GM12865 (cell line): Measurements from ENCODE around the gene PTCHD1.

Experiments
- DNase-seq: peaks from one replicate; pipeline ENCODE4 v3.0.0; 2010; ENCODE audit warnings: low read depth
- H3K4me3 ChIP-seq: 2 replicates; pipeline ENCODE4 v1.5.1; 2011; ENCODE audit warnings: mild to moderate bottlenecking, low read depth, low read length, control low read depth
- CTCF ChIP-seq: IDR thresholded peaks from 2 replicates; pipeline ENCODE4 v1.5.1; 2011; ENCODE audit warnings: low read length, control low read depth, low read depth, inconsistent platforms; ENCODE audit not compliant: insufficient read depth; ENCODE audit errors: missing control alignments

PTCHD1 gene

GRCh38 chrX:23334848-23335599 lies at the start of gene PTCHD1:
PTCHD1 (plus strand) TSS chrX:23334849; CDS start chrX:23334876, 27 bp downstream.
- H3K4me3 ChIP-seq = no peak within 1 kb of the TSS
- no peak for DNase-seq
- TF ChIP-seq CTCF = no peak

GRCh38 chrX:23286731-23287130 lies 47.9 kb upstream of the PTCHD1 start:
- no peak overlapping the region for H3K4me3 ChIP-seq
- DNase-seq = no peak
- TF ChIP-seq CTCF = no peak

GRCh38 chrX:23287191-23287725 lies 47.4 kb upstream of the PTCHD1 start:
- TF ChIP-seq CTCF = no peak
- no peak for DNase-seq
- H3K4me3 ChIP-seq = no peak overlapping the region

GRCh38 chrX:23292354-23292987 lies 42.2 kb upstream of the PTCHD1 start:
- no peak for TF ChIP-seq CTCF
- DNase-seq = no peak
- H3K4me3 ChIP-seq = no peak overlapping the region

DNA sequence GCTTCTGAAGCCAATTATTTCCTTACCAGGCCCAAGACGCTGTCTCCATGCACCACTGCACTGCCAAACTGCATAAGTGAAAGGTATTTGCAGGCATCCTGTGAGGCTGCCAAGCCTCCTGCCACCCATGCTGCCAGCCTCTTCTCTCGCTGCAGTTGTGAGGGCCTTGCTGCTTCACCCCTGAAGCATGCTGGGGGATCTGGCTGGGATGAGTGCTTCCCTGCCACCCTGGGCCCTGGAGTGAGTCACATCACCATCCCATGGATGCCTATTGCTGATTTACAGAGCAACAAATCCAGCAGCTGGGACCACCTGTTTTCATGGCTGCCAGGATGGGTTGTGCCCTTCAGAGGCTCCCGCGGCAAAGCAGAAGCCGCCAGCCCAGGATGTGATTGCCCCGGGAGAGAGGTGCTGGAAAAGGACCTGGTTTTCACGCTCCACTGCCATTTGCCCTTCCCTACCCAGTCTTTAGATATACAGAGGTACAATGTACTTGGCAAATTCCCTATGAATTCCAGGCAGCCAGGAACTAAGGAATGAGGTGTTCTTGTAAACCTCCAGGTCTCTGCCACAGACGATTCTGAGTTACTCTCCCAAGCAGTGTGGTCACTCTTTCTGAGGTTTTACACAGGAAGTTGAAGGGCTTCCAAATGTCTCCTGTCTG lies 41.5 kb upstream of the PTCHD1 start:
- no peak for DNase-seq
- TF ChIP-seq CTCF = no peak
- no peak overlapping the region for H3K4me3 ChIP-seq

- no peak for TF ChIP-seq CTCF
- H3K4me3 ChIP-seq = no peak overlapping the region
- DNase-seq = no peak
Observed at GRCh38 chrX:23304881-23305280, 29.8 kb upstream of the PTCHD1 start.
